Keratinocyte (primary cell): ENCODE results near the gene MGAT3. TPM values are rescaled to one million over a fixed set of nuclear protein-coding genes. Genes with fewer than 3 reads are reported as not detected.

Experiments used
- DNase-seq: peaks from one replicate; pipeline ENCODE4 v3.0.0-alpha.2; 2011; ENCODE audit warnings: low read depth, missing footprints, low spot score
- FAIRE-seq: peaks from 2 replicates; lab custom pipeline; 2011; peaks lifted over from hg19 to GRCh38; lab: Jason Lieb, UNC
- H2AFZ ChIP-seq: 2 replicates; pipeline ENCODE4 v1.6.0; 2012; ENCODE audit warnings: low read length, control low read depth, inconsistent platforms; ENCODE audit not compliant: control insufficient read depth
- H3K27ac ChIP-seq: 2 replicates; pipeline ENCODE4 v1.5.1; 2011; ENCODE audit warnings: low read length; ENCODE audit not compliant: control insufficient read depth, insufficient read depth
- H3K27me3 ChIP-seq: 3 replicates; pipeline ENCODE4 v1.6.0; 2011; ENCODE audit warnings: low read length; ENCODE audit not compliant: control insufficient read depth, insufficient read depth; ENCODE audit errors: extremely low read depth
- H3K36me3 ChIP-seq, 2 experiments: 2 replicates in 1 of 2; 3 replicates in 1 of 2; pipeline ENCODE4 v1.5.1; 2011; ENCODE audit warnings: low read length in 2 of 2, mild to moderate bottlenecking in 1 of 2; ENCODE audit not compliant: control insufficient read depth in 2 of 2, insufficient read depth in 2 of 2; ENCODE audit errors: extremely low read depth in 1 of 2
- H3K4me1 ChIP-seq: 3 replicates; pipeline ENCODE4 v1.5.1; 2011; ENCODE audit warnings: low read length; ENCODE audit not compliant: control insufficient read depth, insufficient read depth; ENCODE audit errors: extremely low read depth
- H3K4me2 ChIP-seq: 3 replicates; pipeline ENCODE4 v1.6.0; 2011; ENCODE audit warnings: low read depth, low read length; ENCODE audit not compliant: control insufficient read depth, insufficient read depth; ENCODE audit errors: extremely low read depth
- H3K4me3 ChIP-seq, 3 experiments: fragments of 200-600 bp in 1 of 3; sonication (generic) in 1 of 3; 2 replicates in 2 of 3; 3 replicates in 1 of 3; pipeline ENCODE4 v1.5.1; 2011 to 2016; ENCODE audit warnings: low read length in 3 of 3, mild to moderate bottlenecking in 3 of 3, control low read depth in 2 of 3, inconsistent platforms in 1 of 3, low read depth in 1 of 3, mixed read lengths in 1 of 3, mixed run types in 1 of 3, moderate library complexity in 1 of 3; ENCODE audit not compliant: control insufficient read depth in 2 of 3, insufficient read depth in 2 of 3; ENCODE audit errors: extremely low read depth in 1 of 3
- H3K79me2 ChIP-seq: 2 replicates; pipeline ENCODE4 v1.6.0; 2012; ENCODE audit warnings: low read length; ENCODE audit not compliant: control insufficient read depth, insufficient read depth
- H3K9ac ChIP-seq: 3 replicates; pipeline ENCODE4 v1.6.0; 2011; ENCODE audit warnings: low read length; ENCODE audit not compliant: control insufficient read depth, insufficient read depth; ENCODE audit errors: extremely low read depth
- H3K9me1 ChIP-seq: 3 replicates; pipeline ENCODE4 v1.6.0; 2011; ENCODE audit warnings: low read length; ENCODE audit not compliant: control insufficient read depth, insufficient read depth; ENCODE audit errors: extremely low read depth
- H3K9me3 ChIP-seq: 2 replicates; pipeline ENCODE4 v1.5.1; 2012; ENCODE audit warnings: low read depth, low read length; ENCODE audit not compliant: control insufficient read depth
- H4K20me1 ChIP-seq: 3 replicates; pipeline ENCODE4 v1.6.0; 2011; ENCODE audit warnings: low read length; ENCODE audit not compliant: control insufficient read depth, insufficient read depth; ENCODE audit errors: extremely low read depth
- CTCF ChIP-seq, 3 experiments: IDR thresholded peaks in 1 of 3; conservative IDR thresholded peaks in 1 of 3; optimal IDR thresholded peaks in 1 of 3; 2 replicates in 2 of 3; 3 replicates in 1 of 3; pipeline versions ENCODE3 to v1.5.1; 2011; ENCODE audit warnings: low read length in 3 of 3, mild to moderate bottlenecking in 3 of 3, moderate library complexity in 2 of 3, control low read depth in 1 of 3, inconsistent platforms in 1 of 3; ENCODE audit not compliant: insufficient read depth in 2 of 3; ENCODE audit errors: extremely low read depth in 1 of 3
- EZH2 ChIP-seq: IDR thresholded peaks from one replicate; pipeline ENCODE4 v1.6.1; 2012; ENCODE audit warnings: inconsistent platforms, mild to moderate bottlenecking, low read length, moderate library complexity
- dilution Hi-C: fragments of 300-500 bp; cut with MboI; formaldehyde crosslinking; loops from one replicate; pipeline ENCODE4 v1.7.0; 2020; ENCODE audit warnings: low sequenced_read_pairs; ENCODE audit not compliant: extremely low pct_ligation_motif_present
- polyA plus RNA-seq, 5 experiments: library from polyadenylated mRNA; depleted of rRNA in 3 of 5; stranded (reverse) in 3 of 5; stranded (forward) in 1 of 5; unstranded in 1 of 5; fragments of >200 nt; gene quantifications; 1 replicate in 1 of 5; 2 replicates in 3 of 5; 3 replicates in 1 of 5; pipeline versions ENCODE4 v1.2.1 to v1.2.3, GENCODE V29; 2011 to 2012; ENCODE audit warnings: missing spikeins in 2 of 5, low read depth in 1 of 5, low replicate concordance in 1 of 5

MGAT3 gene
- polyA plus RNA-seq, 1 donor (not counting 4 experiments of a cell fraction or from before 2014, with no cell fraction given), result not detected

DNA sequence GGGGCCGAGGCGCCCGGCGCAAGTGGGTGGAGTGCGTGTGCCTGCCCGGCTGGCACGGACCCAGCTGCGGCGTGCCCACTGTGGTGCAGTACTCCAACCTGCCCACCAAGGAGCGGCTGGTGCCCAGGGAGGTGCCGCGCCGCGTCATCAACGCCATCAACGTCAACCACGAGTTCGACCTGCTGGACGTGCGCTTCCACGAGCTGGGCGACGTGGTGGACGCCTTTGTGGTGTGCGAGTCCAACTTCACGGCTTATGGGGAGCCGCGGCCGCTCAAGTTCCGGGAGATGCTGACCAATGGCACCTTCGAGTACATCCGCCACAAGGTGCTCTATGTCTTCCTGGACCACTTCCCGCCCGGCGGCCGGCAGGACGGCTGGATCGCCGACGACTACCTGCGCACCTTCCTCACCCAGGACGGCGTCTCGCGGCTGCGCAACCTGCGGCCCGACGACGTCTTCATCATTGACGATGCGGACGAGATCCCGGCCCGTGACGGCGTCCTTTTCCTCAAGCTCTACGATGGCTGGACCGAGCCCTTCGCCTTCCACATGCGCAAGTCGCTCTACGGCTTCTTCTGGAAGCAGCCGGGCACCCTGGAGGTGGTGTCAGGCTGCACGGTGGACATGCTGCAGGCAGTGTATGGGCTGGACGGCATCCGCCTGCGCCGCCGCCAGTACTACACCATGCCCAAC lies 31.2 kb downstream of the MGAT3 start:
- FAIRE-seq (no peak), DNase-seq (no peak)
- no peak for TF ChIP-seq EZH2
- no peak for TF ChIP-seq CTCF (optimal IDR thresholded peaks at IDR 0.05 in 1 of 3, IDR thresholded peaks at IDR 0.05 in 1 of 3, conservative IDR thresholded peaks at IDR 0.05 in 1 of 3; ENCODE audit: extremely low read depth in 1 of 3, insufficient read depth in 2 of 3, low read length in 3 of 3)
- H3K27me3 ChIP-seq, result no peaks in the 10 kb centered on the region
- H3K9me3 ChIP-seq, result no peaks in the 10 kb centered on the region
- H3K36me3 ChIP-seq, result no peaks in the 10 kb centered on the region
- H3K9ac ChIP-seq, result no peak overlapping the region
- no peaks in the 10 kb centered on the region for H3K4me1 ChIP-seq
- H3K9me1 ChIP-seq, result no peaks in the 10 kb centered on the region
- no peak overlapping the region for H2AFZ ChIP-seq
- H3K4me2 ChIP-seq, result no peak overlapping the region
- dilution Hi-C loops, result no loop called here
- no peak overlapping the region for H3K4me3 ChIP-seq
- no peaks in the 10 kb centered on the region for H4K20me1 ChIP-seq
- H3K27ac ChIP-seq, result no peak overlapping the region
- no peaks in the 10 kb centered on the region for H3K79me2 ChIP-seq

DNA sequence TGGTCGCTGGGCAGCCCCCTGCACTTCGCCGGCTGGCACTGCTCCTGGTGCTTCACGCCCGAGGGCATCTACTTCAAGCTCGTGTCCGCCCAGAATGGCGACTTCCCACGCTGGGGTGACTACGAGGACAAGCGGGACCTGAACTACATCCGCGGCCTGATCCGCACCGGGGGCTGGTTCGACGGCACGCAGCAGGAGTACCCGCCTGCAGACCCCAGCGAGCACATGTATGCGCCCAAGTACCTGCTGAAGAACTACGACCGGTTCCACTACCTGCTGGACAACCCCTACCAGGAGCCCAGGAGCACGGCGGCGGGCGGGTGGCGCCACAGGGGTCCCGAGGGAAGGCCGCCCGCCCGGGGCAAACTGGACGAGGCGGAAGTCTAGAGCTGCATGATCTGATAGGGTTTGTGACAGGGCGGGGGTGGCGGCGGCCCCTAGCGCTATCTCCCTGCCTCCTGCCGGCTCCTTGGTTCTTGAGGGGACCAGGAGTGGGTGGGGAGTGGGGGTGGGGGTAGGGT lies 31.8 kb downstream of the MGAT3 start:
- Histone ChIP-seq H3K9me1 (no peaks in the 10 kb centered on the region), H2AFZ (no peak overlapping the region), H4K20me1 (no peaks in the 10 kb centered on the region), H3K4me1 (no peaks in the 10 kb centered on the region), H3K27me3 (no peaks in the 10 kb centered on the region), H3K36me3 (no peaks in the 10 kb centered on the region), H3K9ac (no peak overlapping the region), H3K79me2 (no peaks in the 10 kb centered on the region), H3K27ac (no peak overlapping the region), H3K9me3 (no peaks in the 10 kb centered on the region), H3K4me2 (no peak overlapping the region), H3K4me3 (no peak overlapping the region)
- dilution Hi-C loops, result no loop called here
- TF ChIP-seq EZH2 (no peak), CTCF (optimal IDR thresholded peaks at IDR 0.05 in 1 of 3, IDR thresholded peaks at IDR 0.05 in 1 of 3, conservative IDR thresholded peaks at IDR 0.05 in 1 of 3; ENCODE audit: extremely low read depth in 1 of 3, insufficient read depth in 2 of 3, low read length in 3 of 3) (no peak)
- DNase-seq, result no peak
- FAIRE-seq, result no peak
